ENCODE measurements around the gene MPC1. TPM values are rescaled to one million over a fixed set of nuclear protein-coding genes. Genes with fewer than 3 reads are reported as not detected.
A peak's percentile ranks its signal among the peaks of the same experiment; 100 is the strongest.

Gene MPC1
- total and polyA plus RNA-seq, 11 donors: 213 to 796 (median 542) TPM

DNA sequence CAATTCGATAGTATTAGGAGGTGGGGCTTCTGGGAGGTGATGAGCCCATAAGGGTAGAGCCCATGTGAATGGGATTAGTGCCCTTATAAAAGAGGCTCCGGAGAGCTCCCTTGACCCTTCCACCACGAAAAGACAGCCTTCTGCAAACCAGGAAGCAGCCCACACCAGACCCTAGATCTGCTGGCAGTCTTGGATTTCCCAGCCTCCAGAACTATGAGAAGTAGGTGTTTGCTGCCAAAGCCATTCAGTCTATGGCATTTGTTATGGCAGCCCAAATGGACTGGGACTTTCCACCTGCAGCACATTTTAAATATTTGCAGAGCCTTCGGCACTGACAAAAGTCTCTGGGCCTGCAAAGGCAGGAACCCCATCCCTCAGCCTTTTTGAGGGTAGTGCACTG lies 28.6 kb downstream of the MPC1 start:
- ATAC-seq (no peak), DNase-seq (no peak)
- 86 to 91% (median 90%) methylated on average over 4 of the region's 4 CpGs for WGBS, 4 donors

DNA sequence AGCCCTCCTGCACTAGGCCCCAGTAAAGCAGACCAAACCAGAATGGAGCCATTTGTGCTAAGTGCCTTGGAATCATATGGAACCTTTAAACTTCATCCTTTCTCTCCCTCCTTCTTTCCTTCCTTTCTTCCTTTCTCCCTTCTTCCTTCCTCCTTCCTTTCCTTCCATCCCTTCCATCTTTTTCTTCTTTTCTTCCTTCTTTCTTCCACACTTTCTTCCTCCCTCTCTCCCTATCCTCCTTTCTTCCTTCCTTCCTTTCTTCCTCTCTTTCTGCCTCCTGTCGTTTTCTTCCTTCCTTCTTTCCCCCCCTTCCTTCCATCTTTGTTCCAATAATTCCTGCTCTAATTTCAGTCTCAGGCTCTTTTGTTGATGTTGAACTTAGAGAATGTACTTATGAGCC lies 29.2 kb downstream of the MPC1 start:
- Histone ChIP-seq H3K36me3 (no peaks in the 10 kb centered on the region), H3K4me1 (no peaks in the 10 kb centered on the region), H3K27ac (no peak overlapping the region), H3K4me3 (no peak overlapping the region), H3K9me3 (peaks cover 0 to 16% (median 0%) of the 10 kb centered on the region in 12 donors), H3K27me3 (no peaks in the 10 kb centered on the region)
- ATAC-seq (no peak), DNase-seq (no peak)
- WGBS, 4 donors: 51 to 71% (median 61%) methylated on average over 1 of the region's 1 CpG
- intact Hi-C loops (cut with DNase I): no loop called here
- TF ChIP-seq POLR2A (IDR thresholded peaks at IDR 0.05): no peak
- TF ChIP-seq CTCF (IDR thresholded peaks at IDR 0.05): no peak

More for the DNA sequence above, 28.6 kb downstream of the MPC1 start:
- intact Hi-C loops (cut with DNase I): no loop called here
- Histone ChIP-seq H3K9me3 (peaks cover 0 to 16% (median 0%) of the 10 kb centered on the region in 12 donors), H3K27ac (no peak overlapping the region), H3K4me3 (no peak overlapping the region), H3K36me3 (no peaks in the 10 kb centered on the region), H3K27me3 (no peaks in the 10 kb centered on the region), H3K4me1 (no peaks in the 10 kb centered on the region)
- TF ChIP-seq CTCF (IDR thresholded peaks at IDR 0.05) (no peak), POLR2A (IDR thresholded peaks at IDR 0.05) (no peak)

GRCh38 chr6:166352923-166353322 lies 29.8 kb downstream of the MPC1 start:
- Histone ChIP-seq H3K4me1 (no peaks in the 10 kb centered on the region), H3K27me3 (no peaks in the 10 kb centered on the region), H3K4me3 (no peak overlapping the region), H3K36me3 (no peaks in the 10 kb centered on the region), H3K9me3 (peaks cover 0 to 16% (median 0%) of the 10 kb centered on the region in 12 donors), H3K27ac (no peak overlapping the region)
- DNase-seq (no peak), ATAC-seq (no peak)
- TF ChIP-seq POLR2A (IDR thresholded peaks at IDR 0.05) (no peak), CTCF (IDR thresholded peaks at IDR 0.05) (no peak)
- intact Hi-C loops (cut with DNase I): no loop called here

- ATAC-seq: peak in 3 of 4 donors; percentile 60 to 90 (median 71)
- intact Hi-C loops (cut with DNase I): no loop called here
- 20 to 33% (median 27%) methylated on average over 4 of the region's 4 CpGs for WGBS, 4 donors
Observed at GRCh38 chr6:166351715-166352285, 30.9 kb downstream of the MPC1 start.

More at GRCh38 chr6:166351715-166352285, 30.9 kb downstream of the MPC1 start:
- Histone ChIP-seq H3K36me3 (no peaks in the 10 kb centered on the region), H3K4me1 (peaks cover 0 to under 1% (median 0%) of the 10 kb centered on the region in 12 donors), H3K4me3 (peak overlapping the region in 3 of 12 donors; percentile 2 to 21 (median 6)), H3K27me3 (no peaks in the 10 kb centered on the region), H3K27ac (peak overlapping the region in 3 of 12 donors; percentile 23 to 43 (median 25)), H3K9me3 (peaks cover 0 to 16% (median 0%) of the 10 kb centered on the region in 12 donors)
- TF ChIP-seq CTCF (IDR thresholded peaks at IDR 0.05) (no peak), POLR2A (IDR thresholded peaks at IDR 0.05) (no peak)
- no peak for DNase-seq

Measured in heart left ventricle (tissue), 16 donors.